Activated T-helper 2 cell treated with anti-CD3 and anti-CD28 coated beads, Interferon-gamma antibody, Interleukin-2, Interleukin-4, amounts not matched to agents 10 μg/mL and 5 μg/mL and 100 μg/mL, durations not matched to agents 14 hours and 24 hours and 36 hours (primary cell): ENCODE measurements around the gene SLCO2A1. TPM values are rescaled to one million over a fixed set of nuclear protein-coding genes. Genes with fewer than 3 reads are reported as not detected.

ENCODE experiments used
- DNase-seq: peaks from one replicate; pipeline ENCODE4 v3.0.0; 2021; ENCODE audit warnings: low spot score
- H3K27ac Mint-ChIP-seq: one replicate; pipeline ENCODE4 v1.8.0; 2021; ENCODE audit warnings: mixed read lengths
- H3K27me3 Mint-ChIP-seq: one replicate; pipeline ENCODE4 v1.8.0; 2021; ENCODE audit warnings: low read depth, mixed read lengths
- H3K36me3 Mint-ChIP-seq: one replicate; pipeline ENCODE4 v1.8.0; 2021; ENCODE audit warnings: low read depth, mixed read lengths
- H3K4me1 Mint-ChIP-seq: one replicate; pipeline ENCODE4 v1.8.0; 2021; ENCODE audit warnings: low read depth, mixed read lengths
- H3K4me3 Mint-ChIP-seq: one replicate; pipeline ENCODE4 v1.8.0; 2021; ENCODE audit warnings: low read depth, mild to moderate bottlenecking, moderate library complexity, mixed read lengths
- H3K9me3 Mint-ChIP-seq: one replicate; pipeline ENCODE4 v1.8.0; 2021; ENCODE audit warnings: mixed read lengths
- intact Hi-C: fragments of 100-400 bp; cut with micrococcal nuclease; formaldehyde crosslinking; loops from one replicate; pipeline ENCODE4 v1.15.1; 2023
- total RNA-seq: library from RNA; stranded (reverse); gene quantifications from 2 replicates; pipeline ENCODE4 v1.2.3, GENCODE V29; 2022

The SLCO2A1 gene
- total RNA-seq, 1 donor from 2014 or later = not detected

DNA sequence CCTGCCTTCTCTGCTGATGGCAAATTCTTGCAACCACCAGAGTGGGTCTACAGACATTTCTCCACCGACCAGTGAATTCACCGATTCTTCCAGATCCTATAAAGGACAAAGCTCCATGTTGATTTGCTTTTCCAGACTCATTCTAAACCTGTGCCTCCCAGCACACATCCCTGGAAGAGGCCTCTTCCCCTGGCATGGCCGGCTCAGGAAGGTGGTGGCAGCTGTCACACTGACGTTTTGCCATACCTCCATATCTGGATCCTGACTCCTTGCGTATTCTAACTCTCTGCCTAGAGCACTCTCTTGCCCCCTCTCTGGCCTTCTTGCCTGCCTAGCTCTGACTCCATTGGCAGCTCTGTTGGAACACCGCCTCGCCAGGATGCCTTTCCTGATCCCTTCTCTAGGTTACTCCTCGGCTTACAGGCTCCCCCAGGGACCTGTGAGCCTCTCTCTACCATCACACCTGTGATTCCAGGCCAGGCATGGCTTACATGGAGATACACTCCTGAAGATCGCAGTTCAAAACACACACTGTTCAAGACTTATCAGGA lies 31.0 kb downstream of the SLCO2A1 start:
- Mint-ChIP-seq H3K27me3 (peaks cover 2% of the 10 kb centered on the region), H3K36me3 (no peaks in the 10 kb centered on the region), H3K9me3 (no peaks in the 10 kb centered on the region), H3K4me3 (no peak overlapping the region), H3K4me1 (no peaks in the 10 kb centered on the region), H3K27ac (no peak overlapping the region)
- intact Hi-C loops = no loop called here
- DNase-seq = no peak

DNA sequence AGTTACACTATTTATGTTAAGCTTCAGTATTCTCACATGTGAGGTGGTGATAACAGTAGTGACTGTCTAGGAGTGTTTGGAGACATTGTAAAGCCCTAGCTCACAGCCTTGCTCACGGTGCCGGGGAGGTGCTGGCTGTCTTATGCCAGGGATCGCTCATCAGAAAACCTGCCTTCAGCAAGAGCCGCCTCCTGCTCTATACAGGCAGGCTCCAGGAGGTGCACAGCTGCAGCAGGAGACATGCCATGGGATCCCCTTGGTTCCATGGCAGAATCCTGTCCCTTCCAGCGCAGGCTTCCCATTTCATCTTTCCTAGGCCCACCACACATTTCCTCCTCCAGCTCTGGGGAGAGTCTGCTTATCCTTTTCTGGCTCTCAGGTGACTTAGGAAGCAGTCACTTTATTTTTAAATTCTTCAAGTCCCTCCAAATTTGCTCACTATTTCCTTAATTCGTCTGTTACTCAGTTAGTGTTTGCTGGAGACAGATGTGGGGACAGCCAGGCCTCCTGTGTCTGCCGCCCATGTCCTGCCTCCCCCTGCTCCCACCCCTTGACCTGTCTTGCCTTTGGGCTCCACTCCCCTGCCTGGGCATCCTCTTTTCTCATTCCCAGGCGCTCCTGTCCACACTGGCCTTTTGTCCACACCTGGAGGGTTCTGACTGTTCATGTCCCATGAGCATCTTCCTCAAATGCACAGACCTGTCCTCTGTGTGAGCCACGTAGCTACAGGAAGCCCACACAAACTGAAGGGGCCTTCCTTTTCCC lies 31.7 kb downstream of the SLCO2A1 start:
- no peak overlapping the region for H3K27ac Mint-ChIP-seq
- no peak overlapping the region for H3K4me3 Mint-ChIP-seq
- peaks cover 2% of the 10 kb centered on the region for H3K27me3 Mint-ChIP-seq
- DNase-seq = no peak
- intact Hi-C loops = no loop called here
- no peaks in the 10 kb centered on the region for H3K36me3 Mint-ChIP-seq
- no peaks in the 10 kb centered on the region for H3K4me1 Mint-ChIP-seq
- H3K9me3 Mint-ChIP-seq = no peaks in the 10 kb centered on the region

DNA sequence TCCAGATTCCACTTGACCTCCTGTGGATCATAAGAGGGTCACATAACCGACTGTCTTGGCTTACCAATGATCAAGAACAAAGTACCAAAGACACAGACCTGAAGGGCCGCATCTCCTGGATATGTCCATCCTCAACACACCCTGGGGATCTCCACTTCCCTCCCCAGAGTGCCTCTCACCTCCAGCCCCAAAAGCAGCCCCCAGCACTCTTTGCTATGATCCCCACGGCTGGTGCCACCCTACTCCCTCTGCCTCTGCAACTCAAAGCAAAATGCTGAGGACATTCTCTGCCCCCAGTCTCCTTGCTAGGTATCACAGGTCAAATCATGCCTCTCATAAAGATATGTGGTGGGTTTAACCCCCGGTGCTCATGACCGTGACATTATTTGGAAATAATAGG lies 32.7 kb downstream of the SLCO2A1 start:
- no peak overlapping the region for H3K27ac Mint-ChIP-seq
- peaks cover 2% of the 10 kb centered on the region for H3K27me3 Mint-ChIP-seq
- H3K4me3 Mint-ChIP-seq = no peak overlapping the region
- H3K4me1 Mint-ChIP-seq = no peaks in the 10 kb centered on the region
- no peaks in the 10 kb centered on the region for H3K36me3 Mint-ChIP-seq
- DNase-seq = no peak
- intact Hi-C loops = no loop called here
- H3K9me3 Mint-ChIP-seq = no peaks in the 10 kb centered on the region

DNA sequence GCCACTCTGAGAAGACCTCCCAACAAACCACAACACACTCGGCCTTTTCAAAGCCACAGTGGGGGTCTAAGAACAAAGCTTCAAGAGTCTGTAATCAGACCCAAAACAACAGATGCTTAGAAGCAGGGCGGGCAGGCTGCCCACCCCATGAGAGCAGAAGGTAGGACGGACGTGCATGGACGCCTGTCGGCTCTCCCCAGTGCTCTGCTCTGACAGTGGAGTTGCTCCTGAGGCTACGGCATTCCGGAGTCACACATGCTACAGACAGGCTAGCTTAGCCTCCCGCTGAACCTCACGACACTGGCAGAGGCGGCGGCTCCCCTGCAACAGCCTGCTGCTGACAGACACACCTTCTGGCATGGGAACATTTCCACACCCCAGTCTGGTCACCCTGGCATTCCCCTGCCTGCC lies 33.5 kb downstream of the SLCO2A1 start:
- DNase-seq = no peak
- H3K4me1 Mint-ChIP-seq = no peaks in the 10 kb centered on the region
- peaks cover 2% of the 10 kb centered on the region for H3K27me3 Mint-ChIP-seq
- intact Hi-C loops = no loop called here
- H3K4me3 Mint-ChIP-seq = no peak overlapping the region
- H3K9me3 Mint-ChIP-seq = no peaks in the 10 kb centered on the region
- H3K36me3 Mint-ChIP-seq = no peaks in the 10 kb centered on the region
- no peak overlapping the region for H3K27ac Mint-ChIP-seq

DNA sequence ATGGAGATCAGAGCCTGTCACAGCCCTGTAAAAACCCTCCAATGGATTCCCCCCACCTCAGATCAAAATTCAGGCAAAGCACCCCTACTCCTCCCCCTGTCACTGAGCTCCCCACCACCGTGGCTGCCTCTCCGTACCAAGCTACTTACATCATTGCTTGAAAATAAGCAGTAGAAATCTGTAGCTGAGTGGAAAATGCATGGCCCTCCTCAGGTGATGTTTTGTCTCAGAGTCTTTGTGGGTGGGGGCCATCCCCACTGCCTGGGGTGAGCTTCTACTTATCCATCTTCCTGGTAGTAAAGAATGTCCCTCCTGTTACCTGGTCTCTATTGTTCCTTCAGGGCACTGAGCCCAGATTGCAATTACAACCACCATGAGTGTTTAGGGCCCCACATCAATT lies 34.5 kb downstream of the SLCO2A1 start:
- Mint-ChIP-seq H3K9me3 (no peaks in the 10 kb centered on the region), H3K36me3 (no peaks in the 10 kb centered on the region), H3K27ac (no peak overlapping the region), H3K4me3 (no peak overlapping the region), H3K4me1 (no peaks in the 10 kb centered on the region), H3K27me3 (peaks cover 2% of the 10 kb centered on the region)
- intact Hi-C loops = no loop called here
- no peak for DNase-seq

DNA sequence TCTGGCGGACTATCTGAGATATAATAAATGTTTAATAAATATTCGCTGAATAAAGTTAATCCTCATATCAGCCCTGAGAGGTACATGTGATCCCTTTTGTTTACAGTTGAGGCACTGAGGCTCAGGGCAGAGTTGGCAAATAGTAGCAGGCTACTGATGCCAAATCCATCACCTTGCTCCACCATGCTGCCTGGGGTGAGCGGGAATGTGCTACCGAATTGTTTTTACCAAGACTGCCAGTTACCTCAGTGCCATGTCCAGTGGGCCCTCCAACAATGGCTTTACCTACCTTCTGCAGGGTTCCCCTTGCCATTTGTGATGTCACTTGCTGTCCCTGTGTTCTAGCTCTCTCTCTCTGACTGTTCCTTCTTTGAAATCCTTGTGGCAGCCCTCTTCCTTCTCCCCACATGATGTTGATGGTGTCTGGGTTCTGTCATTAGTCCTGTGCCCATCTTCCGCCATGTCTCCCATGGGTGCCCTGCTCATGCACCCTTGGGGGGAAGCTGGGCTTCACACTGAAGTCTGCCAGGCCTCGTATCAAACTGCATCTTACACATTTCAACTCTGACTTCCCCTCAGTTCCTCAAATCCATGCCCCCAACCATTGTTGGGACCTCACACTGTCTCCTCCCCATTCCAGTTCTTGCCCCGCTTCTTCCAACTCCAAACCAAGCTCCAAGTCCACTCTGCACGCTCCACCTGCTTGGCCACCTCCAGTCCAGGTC lies 35.4 kb downstream of the SLCO2A1 start:
- Mint-ChIP-seq H3K4me3 (no peak overlapping the region), H3K27ac (no peak overlapping the region)

DNA sequence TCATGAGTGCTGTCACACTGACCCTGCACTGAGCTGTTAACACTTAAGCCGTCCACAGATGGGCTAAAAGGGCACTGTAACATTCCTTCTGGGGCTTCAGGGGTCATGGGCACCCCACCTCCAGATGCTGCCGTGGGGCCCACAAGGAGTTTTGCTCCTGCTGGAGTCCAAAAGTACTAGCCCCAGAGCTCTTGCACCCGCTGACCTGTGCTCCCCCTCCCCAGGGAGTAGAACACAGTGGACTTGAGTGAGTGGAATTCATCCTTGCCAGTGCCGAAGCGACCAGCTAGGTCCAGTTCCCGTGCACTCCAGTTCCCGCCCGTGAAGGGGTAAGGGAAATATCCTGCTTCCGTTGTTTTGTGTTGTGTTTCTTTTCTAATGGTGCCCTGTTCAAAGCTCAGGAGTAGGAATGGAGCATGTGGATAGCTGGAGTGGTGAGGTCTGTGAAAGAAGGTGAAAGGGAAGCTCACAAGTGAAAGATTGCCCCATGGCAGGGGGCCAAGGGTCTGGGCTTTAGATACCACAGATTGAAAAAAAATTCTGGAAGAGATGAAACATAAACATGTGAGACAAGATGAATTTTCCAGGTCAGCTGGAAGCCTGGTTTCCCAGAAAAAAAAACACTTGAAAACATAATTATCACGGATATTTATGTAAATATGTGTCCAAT lies 36.6 kb downstream of the SLCO2A1 start:
- no peaks in the 10 kb centered on the region for H3K36me3 Mint-ChIP-seq
- no peaks in the 10 kb centered on the region for H3K9me3 Mint-ChIP-seq
- H3K4me1 Mint-ChIP-seq = no peaks in the 10 kb centered on the region
- H3K27ac Mint-ChIP-seq = no peak overlapping the region
- H3K4me3 Mint-ChIP-seq = no peak overlapping the region
- no peak for DNase-seq
- intact Hi-C loops = no loop called here
- H3K27me3 Mint-ChIP-seq = peaks cover 6% of the 10 kb centered on the region

More for the DNA sequence above, 35.4 kb downstream of the SLCO2A1 start:
- no peaks in the 10 kb centered on the region for H3K36me3 Mint-ChIP-seq
- intact Hi-C loops = no loop called here
- no peaks in the 10 kb centered on the region for H3K4me1 Mint-ChIP-seq
- H3K27me3 Mint-ChIP-seq = peaks cover 4% of the 10 kb centered on the region
- H3K9me3 Mint-ChIP-seq = no peaks in the 10 kb centered on the region
- no peak for DNase-seq

DNA sequence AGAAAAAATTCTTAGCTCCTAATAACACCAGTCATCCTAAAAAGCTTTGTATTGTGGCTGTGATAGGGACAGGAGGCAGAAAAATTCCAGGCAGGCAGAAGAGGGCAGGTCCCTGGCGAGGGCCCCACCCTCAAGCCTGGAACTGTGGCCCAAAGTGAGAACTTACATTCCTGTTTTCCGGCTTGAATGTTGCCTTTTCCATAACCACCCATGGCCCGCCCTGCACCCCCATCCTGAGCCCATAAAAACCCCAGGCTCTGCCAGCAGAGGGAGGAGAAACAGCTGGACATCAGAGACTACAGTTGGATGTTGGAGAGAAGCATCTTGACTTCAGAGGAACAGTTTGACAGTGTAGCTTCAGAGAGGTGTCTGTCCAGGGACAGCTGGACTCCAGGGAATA lies 37.3 kb downstream of the SLCO2A1 start:
- H3K4me3 Mint-ChIP-seq = no peak overlapping the region
- H3K4me1 Mint-ChIP-seq = no peaks in the 10 kb centered on the region
- H3K9me3 Mint-ChIP-seq = no peaks in the 10 kb centered on the region
- no peak overlapping the region for H3K27ac Mint-ChIP-seq
- H3K36me3 Mint-ChIP-seq = no peaks in the 10 kb centered on the region
- no peak for DNase-seq
- peaks cover 9% of the 10 kb centered on the region for H3K27me3 Mint-ChIP-seq
- intact Hi-C loops = no loop called here

DNA sequence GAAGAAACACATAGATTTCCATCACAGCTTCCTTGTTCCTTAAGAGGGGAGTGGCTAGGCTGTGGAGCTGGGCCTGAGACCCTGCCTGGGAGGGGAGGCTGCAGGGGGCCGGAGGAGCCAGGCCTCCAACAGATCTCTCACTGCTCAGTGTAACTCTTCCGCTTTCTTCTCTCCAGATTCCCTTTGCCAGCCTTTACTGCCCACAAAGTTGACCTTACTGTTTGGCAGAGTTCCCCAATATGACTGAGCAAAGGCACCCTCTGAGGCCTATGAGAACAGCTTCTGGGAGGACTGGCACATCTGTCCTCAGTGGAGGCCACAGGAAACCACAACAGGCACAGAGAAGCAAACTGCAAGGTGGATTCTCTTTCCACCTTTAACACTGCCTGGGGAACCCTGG lies 38.1 kb downstream of the SLCO2A1 start:
- intact Hi-C loops = no loop called here
- no peaks in the 10 kb centered on the region for H3K4me1 Mint-ChIP-seq
- no peak overlapping the region for H3K27ac Mint-ChIP-seq
- no peak for DNase-seq
- H3K4me3 Mint-ChIP-seq = no peak overlapping the region
- H3K27me3 Mint-ChIP-seq = peaks cover 12% of the 10 kb centered on the region
- H3K36me3 Mint-ChIP-seq = no peaks in the 10 kb centered on the region
- no peaks in the 10 kb centered on the region for H3K9me3 Mint-ChIP-seq

DNA sequence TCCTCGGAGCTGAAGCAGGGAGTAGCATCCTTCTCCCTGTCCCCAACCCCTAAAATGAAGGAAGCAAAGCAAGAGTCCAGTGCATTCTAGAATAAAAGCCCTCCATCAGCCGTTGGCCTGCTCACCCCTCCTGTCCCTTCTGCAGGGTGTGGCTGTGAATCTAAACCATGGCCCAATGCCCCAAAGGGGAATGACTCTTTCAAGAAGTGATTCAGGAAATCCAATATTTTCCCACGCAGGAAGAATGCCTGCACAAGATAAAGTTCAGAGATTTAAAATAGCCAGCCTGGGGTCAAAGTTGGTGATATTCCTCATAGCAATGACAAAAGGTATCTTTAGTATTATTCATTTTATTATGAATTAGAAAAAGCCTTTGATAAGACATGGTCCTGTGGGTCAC lies 38.5 kb downstream of the SLCO2A1 start:
- no peak for DNase-seq
- Mint-ChIP-seq H3K27ac (no peak overlapping the region), H3K4me1 (no peaks in the 10 kb centered on the region), H3K9me3 (no peaks in the 10 kb centered on the region), H3K27me3 (peaks cover 14% of the 10 kb centered on the region), H3K36me3 (no peaks in the 10 kb centered on the region), H3K4me3 (no peak overlapping the region)
- intact Hi-C loops = no loop called here

DNA sequence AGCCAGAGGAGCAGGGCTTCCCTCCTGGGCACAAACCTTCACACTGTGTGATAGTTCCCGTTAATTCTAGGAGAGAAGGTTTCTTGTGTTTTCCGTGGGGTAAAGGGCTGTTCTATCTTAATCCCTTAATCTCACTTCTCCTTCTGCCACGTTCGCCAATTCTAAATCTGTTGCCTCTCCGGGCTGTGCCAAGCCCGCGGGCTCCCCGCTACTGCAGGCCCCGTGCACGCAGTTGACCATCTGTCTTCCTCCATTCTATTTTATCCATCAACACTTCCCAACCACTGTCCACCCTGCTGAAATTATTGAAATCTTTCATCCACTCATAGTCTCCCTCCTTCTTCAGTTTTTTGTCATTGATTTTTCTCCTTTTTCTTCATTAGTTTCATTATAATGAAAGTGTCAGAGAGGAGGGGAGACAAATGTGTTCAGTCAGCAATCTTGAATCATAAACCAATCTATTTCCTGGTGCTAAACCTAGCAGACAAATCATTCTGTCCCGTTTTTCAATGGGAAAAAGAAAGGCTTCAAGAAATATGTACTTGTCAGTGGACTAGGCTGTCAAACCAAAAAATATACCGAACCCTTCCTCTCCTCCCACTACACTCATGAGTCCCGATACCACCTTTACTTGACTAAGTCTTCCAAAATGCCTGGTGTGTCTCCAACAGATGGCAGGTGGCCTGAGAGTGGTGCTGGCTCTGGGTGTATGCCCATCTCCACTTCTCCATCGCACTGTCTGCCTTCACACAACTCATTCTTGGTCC lies 39.6 kb downstream of the SLCO2A1 start:
- peaks cover 14% of the 10 kb centered on the region for H3K27me3 Mint-ChIP-seq
- H3K27ac Mint-ChIP-seq = no peak overlapping the region
- no peak overlapping the region for H3K4me3 Mint-ChIP-seq
- no peaks in the 10 kb centered on the region for H3K4me1 Mint-ChIP-seq
- no peak for DNase-seq
- no peaks in the 10 kb centered on the region for H3K9me3 Mint-ChIP-seq
- no peaks in the 10 kb centered on the region for H3K36me3 Mint-ChIP-seq
- intact Hi-C loops = no loop called here

DNA sequence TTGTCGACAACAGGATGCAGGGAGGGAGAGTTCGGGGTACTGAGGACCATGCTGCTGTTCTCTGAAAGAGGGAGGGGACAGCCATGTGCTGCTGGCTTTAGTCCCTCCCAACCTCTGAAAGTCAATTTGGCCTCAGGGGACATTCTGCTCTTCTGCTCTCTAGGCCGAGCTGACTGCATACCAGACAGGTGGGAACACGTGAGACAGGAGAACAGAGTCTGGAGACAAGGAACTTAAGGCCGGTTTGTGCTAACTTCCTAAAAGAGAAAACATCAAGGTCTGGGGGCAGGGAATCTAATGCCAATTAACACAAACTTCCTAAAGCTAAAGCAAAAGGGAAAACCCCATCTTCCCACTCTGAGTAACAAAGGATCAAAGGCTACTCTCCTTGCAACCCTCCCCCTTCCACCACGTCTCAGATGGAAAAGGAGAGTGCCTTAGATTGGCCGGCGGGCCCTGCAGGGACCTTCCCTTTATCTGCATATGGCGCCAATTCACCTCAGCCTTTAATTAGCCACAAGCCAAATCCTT lies 41.0 kb downstream of the SLCO2A1 start:
- no peaks in the 10 kb centered on the region for H3K4me1 Mint-ChIP-seq
- H3K4me3 Mint-ChIP-seq = no peak overlapping the region
- DNase-seq = no peak
- intact Hi-C loops = no loop called here
- H3K27ac Mint-ChIP-seq = no peak overlapping the region
- peaks cover 13% of the 10 kb centered on the region for H3K27me3 Mint-ChIP-seq
- no peaks in the 10 kb centered on the region for H3K36me3 Mint-ChIP-seq
- no peaks in the 10 kb centered on the region for H3K9me3 Mint-ChIP-seq
